Activated gamma-delta T cell treated with Interleukin-2 at 50 U/mL for 16 hours (primary cell): Measurements from ENCODE around the gene RASD2.

Experiments used
- DNase-seq: peaks from one replicate; pipeline ENCODE4 v3.0.0-alpha.2; 2020

The RASD2 gene

DNA sequence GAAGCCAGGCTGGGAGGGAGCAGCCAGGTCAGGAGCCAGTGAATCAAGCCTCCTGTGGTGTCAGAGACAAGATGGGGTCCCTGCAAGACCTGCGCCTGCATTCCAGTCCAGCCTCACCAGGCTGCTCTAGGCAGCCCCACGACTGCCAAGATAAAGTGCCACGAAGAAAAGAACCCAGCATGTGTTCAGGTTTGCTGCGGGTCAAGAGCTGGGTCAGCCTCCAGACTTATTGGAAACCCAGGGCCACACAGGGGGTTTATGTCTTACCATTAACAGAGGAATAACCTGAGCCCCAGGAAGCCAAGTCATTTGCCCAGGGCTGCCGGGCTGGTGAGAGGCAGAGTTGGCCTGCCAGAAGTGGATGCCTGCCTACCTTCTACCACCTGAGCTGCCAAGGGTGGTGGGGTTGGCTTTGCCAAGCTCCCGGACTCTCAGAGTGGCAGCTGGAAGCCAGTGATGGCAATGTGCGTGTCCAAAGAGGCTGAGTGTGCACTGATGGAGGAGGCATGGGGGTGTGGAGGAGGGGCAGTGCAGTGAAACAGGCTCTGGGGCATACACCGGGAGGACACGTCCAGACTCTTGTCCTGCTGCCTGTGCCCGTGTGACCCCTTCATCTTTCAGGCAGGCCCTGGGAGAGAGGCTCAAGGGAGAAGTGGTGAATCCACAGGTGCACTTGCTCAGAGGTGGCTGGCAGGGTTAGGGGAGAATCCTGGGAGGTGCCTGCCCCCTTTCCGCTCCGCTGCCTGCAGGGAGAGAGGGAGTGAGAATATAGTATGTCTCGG is 1.7 kb downstream of the RASD2 start:
- no peak for DNase-seq

- no peak for DNase-seq
Observed at GRCh38 chr22:35542939-35543516, 2.4 kb downstream of the RASD2 start.

DNA sequence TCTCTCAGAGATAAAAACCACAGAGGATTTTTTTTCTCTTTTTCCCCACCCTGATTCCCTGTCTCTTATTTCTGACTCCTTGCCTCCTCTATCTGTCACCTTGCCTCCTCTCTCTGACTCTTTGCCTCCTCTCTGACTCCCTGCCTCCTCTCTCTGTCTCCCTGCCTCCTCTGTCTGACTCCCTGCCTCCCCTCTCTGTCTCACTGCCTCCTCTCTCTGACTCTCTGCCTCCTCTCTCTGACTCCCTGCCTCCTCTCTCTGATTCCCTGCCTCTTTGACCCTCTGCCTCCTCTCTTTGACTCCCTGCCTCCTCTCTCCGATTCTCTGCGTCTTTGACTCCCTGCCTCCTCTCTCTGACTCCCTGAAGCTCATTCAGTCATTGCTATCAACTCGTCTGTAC is 3.1 kb downstream of the RASD2 start:
- DNase-seq: no peak

GRCh38 chr22:35544189-35544588 is 3.6 kb downstream of the RASD2 start:
- no peak for DNase-seq

- no peak for DNase-seq
Observed at GRCh38 chr22:35544827-35545226, 4.2 kb downstream of the RASD2 start.

GRCh38 chr22:35546886-35547285 is 6.3 kb downstream of the RASD2 start:
- no peak for DNase-seq

GRCh38 chr22:35547987-35548721 is 7.5 kb downstream of the RASD2 start:
- no peak for DNase-seq

DNA sequence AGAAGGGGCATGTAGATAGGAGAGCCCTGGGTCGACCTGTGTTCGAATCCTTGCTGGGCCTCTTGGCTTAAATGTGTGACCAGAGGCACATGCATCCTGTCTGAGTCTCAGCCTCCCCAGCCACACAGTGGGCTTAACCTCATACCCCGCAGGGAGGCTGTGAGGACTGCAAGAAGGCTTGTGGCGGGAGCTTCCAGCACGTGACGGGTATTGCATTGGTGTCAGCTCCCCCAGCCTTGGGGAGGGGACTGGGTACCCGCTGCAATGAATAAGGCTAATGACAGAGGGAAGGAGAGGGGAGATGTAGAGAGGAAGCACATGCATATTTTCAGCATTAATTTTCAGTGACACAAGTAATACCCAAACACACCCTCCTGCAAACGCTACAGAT is 8.1 kb downstream of the RASD2 start:
- no peak for DNase-seq

DNA sequence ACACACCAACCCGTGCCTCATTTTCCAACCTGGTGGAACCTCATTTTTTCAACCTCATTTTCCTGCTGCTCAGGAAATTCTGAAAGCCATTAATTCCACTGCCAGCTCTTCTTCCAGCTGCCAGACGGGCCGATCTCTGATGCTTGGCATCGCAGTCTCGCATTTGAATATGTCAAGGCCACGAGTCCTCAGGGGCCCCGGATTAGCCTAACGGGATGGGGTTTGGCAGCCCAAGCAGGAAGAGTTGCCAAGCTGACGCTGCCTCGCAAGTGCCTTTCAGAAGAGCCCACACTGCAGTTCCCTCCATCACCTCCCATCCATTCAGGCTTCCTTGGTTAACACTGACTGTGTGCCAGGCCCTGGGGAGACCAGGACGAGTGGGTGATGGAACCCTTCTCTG is 8.7 kb downstream of the RASD2 start:
- no peak for DNase-seq

GRCh38 chr22:35551549-35552177 is 11.0 kb downstream of the RASD2 start:
- DNase-seq: no peak

- peak; percentile 81 for DNase-seq
Observed at GRCh38 chr22:35552196-35552842, 11.7 kb downstream of the RASD2 start.

DNA sequence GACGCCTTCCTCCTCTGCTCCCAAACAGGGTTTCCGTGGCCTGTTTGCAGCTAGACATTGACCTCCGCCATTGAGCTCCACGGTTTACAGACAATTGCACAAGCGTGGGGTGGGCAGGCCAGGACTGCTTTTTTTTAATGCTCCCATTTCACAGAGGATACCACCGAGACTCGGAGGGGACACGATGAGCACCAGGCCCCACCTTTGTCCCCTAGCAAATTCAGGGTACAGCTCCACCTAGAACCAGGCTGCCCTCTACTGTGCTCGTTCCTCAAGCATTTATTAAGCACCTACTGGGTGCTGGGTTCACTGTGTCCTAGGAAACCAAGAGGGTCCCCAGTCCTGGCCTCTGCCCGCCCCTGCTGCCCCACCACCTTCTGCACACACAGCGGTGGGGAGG is 12.2 kb downstream of the RASD2 start:
- no peak for DNase-seq

- DNase-seq: no peak
Observed at GRCh38 chr22:35553341-35553740, 12.7 kb downstream of the RASD2 start.

DNA sequence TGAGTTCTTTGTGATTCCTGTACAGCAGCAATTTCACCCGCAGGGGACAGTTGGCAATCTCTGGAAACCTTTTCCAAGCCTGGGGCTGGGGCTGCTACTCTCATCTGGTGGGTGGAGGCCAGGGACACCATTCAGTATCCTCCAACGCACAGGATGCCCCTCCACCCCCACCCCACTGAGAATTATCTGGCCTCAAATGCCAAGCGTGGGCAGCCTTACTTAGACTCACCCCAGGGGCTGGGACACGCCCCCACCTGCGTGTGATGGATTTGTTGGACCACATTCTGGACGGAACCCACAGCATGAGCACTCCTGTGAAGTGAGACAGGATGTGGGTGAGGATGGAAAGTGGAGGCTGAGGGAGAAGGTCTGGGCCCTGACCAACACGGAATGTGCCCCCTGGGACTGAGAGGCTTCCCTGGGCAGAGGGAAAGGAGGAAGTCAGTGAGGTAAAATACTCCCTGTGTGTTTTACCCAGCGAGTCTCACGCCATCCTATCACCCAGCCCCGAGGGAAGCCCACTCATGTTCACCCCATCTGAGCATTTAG is 13.7 kb downstream of the RASD2 start:
- no peak for DNase-seq

DNA sequence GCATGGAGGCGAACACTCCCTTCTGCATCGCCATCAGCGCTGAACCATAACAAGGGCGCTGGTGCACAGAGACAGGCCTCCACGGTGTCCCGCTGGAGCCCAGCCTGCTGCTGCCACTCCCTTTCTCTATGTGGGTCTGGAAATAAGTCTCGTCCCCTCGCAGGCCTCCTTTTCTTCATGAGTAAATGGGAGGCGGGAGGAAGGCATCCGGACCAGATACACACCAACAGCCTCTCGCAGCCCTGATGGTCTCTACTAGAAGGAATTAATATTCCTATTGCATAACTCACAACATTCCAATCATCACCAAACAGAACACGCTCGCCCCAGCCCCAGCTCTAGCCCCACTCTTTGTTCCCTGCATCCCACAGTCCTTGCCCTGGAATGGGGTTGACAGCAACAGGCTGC is 14.9 kb downstream of the RASD2 start:
- no peak for DNase-seq

DNA sequence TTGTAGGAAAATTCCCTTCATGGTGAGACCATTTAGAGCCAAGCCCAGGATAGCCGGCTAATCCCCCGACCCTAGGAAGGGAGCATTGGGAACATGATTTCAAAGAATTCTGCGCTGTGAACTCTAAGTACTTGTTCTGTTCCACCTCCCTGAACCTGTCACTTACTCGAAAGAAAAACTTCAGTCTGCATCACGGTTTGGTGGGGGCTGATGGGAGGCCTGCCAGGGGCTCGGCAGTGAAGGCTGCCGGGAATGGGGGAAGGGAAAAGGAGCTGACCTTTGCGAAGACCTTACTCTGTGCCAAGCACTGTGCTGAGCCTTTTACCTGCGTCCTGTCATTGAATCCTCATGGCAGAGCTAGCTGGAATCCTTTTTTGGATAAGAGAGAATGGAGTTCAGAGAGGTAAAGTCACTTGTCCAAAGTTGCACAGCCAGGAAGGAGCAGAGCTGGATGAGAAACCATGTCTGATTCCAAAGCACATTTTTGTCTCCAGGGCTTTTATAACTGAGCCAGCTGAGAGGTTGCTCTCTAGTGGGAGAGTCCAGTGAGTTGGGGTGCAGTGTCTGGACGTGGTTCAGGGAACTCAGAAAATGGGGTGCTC is 15.4 kb downstream of the RASD2 start:
- DNase-seq: no peak

GRCh38 chr22:35556666-35557065 is 16.0 kb downstream of the RASD2 start:
- no peak for DNase-seq

GRCh38 chr22:35558031-35558430 is 17.4 kb downstream of the RASD2 start:
- DNase-seq: no peak

GRCh38 chr22:35558719-35559118 is 18.1 kb downstream of the RASD2 start:
- no peak for DNase-seq

- DNase-seq: no peak
Observed at GRCh38 chr22:35559354-35560005, 18.8 kb downstream of the RASD2 start.

DNA sequence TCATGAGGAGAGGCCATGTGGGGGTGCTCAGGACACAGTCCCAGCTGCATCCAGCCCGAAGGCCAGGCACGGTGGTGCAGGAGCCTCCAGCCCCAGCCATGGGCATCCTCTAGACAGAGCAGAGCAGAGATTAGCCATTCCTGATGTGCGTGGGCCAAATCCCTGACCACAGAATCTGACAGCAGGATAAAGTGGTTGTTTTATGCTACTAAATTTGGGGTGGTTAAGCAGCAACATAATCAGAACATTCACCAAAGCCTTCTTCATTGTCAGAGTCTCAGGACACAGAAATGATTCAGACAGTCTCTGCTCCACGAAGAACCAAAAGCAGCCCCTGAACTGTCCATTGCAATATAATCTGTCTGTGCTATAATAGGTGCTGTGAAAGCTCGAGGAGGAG is 19.7 kb downstream of the RASD2 start:
- no peak for DNase-seq

GRCh38 chr22:35560824-35561223 is 20.2 kb downstream of the RASD2 start:
- DNase-seq: no peak
